Thoracic aorta (tissue), 2 donors: ENCODE data around the gene CIC. TPM values are rescaled to one million over a fixed set of nuclear protein-coding genes. Genes with fewer than 3 reads are reported as not detected.

Source experiments
- ATAC-seq: fragments of 150-250 bp; one replicate; pipeline ENCODE4 v1.8.0; 2017; ENCODE audit warnings: low read depth; ENCODE audit not compliant: insufficient number of reproducible peaks, low FRiP score
- DNase-seq: peaks from one replicate; pipeline ENCODE4 v3.0.0-alpha.2; 2020; ENCODE audit warnings: low spot score
- H3K27ac ChIP-seq, 2 donors: fragments of 200-600 bp; sonication (generic); 1 replicate in 1 of 2; 2 replicates in 1 of 2; pipeline ENCODE4 v1.5.1; 2016; ENCODE audit warnings: mild to moderate bottlenecking in 2 of 2, moderate library complexity in 2 of 2
- H3K27me3 ChIP-seq: fragments of 200-600 bp; sonication (generic); replicated peaks from 2 replicates; pipeline ENCODE4 v1.6.0; 2016; ENCODE audit warnings: mild to moderate bottlenecking; ENCODE audit not compliant: insufficient read depth
- H3K36me3 ChIP-seq: fragments of 200-600 bp; sonication (generic); one replicate; pipeline ENCODE4 v1.5.1; 2016
- H3K4me1 ChIP-seq, 2 donors: fragments of 200-600 bp; sonication (generic); 1 replicate in 1 of 2; 2 replicates in 1 of 2; pipeline versions ENCODE4 v1.5.1 to v1.6.0; 2016; ENCODE audit warnings: low read depth in 2 of 2, mild to moderate bottlenecking in 1 of 2; ENCODE audit not compliant: control insufficient read depth in 1 of 2
- H3K4me3 ChIP-seq: fragments of 200-600 bp; sonication (generic); 2 replicates; pipeline ENCODE4 v1.5.1; 2016; ENCODE audit warnings: mild to moderate bottlenecking
- H3K9me3 ChIP-seq: fragments of 200-600 bp; sonication (generic); 2 replicates; pipeline ENCODE4 v1.5.1; 2016
- total RNA-seq, 2 donors: library from RNA; depleted of rRNA; stranded (reverse); fragments of >200 nt; gene quantifications; one replicate each; pipeline versions ENCODE4 v1.1.0 to v1.2.3, GENCODE V29; 2016
- TF ChIP-seq, protein P1 (sequence below): fragments of 200-600 bp; sonication (generic); IDR thresholded peaks from one replicate; pipeline ENCODE4 v1.5.1; 2019; ENCODE audit warnings: antibody characterized with exemption

Gene CIC
- total RNA-seq, 2 donors from 2014 or later: 57.1 to 112 TPM

DNA sequence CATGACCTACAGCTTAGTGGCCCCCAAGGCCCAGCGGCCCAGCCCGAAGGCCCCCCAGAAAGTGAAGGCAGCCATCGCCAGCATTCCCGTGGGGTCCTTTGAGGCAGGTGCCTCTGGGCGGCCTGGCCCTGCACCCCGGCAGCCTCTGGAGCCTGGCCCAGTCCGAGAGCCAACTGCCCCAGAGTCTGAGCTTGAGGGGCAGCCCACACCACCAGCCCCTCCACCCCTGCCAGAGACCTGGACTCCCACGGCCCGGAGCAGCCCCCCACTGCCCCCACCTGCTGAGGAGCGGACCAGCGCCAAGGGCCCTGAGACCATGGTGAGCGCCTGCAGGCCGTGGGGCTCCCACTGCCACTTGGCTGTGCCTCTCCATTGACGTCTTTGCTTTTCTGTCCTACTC, 23.9 kb downstream of the CIC start:
- DNase-seq (no peak), ATAC-seq (no peak)
- TF ChIP-seq, protein P1, sequence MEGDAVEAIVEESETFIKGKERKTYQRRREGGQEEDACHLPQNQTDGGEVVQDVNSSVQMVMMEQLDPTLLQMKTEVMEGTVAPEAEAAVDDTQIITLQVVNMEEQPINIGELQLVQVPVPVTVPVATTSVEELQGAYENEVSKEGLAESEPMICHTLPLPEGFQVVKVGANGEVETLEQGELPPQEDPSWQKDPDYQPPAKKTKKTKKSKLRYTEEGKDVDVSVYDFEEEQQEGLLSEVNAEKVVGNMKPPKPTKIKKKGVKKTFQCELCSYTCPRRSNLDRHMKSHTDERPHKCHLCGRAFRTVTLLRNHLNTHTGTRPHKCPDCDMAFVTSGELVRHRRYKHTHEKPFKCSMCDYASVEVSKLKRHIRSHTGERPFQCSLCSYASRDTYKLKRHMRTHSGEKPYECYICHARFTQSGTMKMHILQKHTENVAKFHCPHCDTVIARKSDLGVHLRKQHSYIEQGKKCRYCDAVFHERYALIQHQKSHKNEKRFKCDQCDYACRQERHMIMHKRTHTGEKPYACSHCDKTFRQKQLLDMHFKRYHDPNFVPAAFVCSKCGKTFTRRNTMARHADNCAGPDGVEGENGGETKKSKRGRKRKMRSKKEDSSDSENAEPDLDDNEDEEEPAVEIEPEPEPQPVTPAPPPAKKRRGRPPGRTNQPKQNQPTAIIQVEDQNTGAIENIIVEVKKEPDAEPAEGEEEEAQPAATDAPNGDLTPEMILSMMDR: no peak
- Histone ChIP-seq H3K27me3 (no peaks in the 10 kb centered on the region), H3K27ac (no peak overlapping the region), H3K36me3 (peaks cover 63% of the 10 kb centered on the region), H3K4me3 (no peak overlapping the region), H3K9me3 (no peaks in the 10 kb centered on the region), H3K4me1 (no peaks in the 10 kb centered on the region)

DNA sequence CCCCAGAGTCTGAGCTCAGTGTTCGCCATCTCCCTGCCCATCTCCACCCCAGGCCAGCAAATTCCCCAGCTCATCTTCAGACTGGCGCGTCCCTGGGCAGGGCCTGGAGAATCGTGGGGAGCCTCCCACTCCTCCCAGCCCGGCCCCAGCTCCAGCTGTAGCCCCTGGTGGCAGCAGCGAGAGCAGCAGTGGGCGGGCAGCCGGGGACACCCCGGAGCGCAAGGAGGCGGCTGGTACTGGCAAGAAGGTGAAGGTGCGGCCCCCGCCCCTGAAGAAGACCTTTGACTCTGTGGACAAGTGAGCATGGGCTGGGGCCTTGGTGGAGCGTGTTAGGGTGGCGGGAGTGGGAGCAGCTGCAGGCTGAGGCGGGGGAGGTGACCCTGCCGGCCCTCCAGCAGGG, 24.5 kb downstream of the CIC start:
- TF ChIP-seq, protein P1: no peak
- no peak overlapping the region for H3K4me3 ChIP-seq
- no peak for ATAC-seq
- H3K9me3 ChIP-seq: no peaks in the 10 kb centered on the region
- DNase-seq: no peak
- H3K27ac ChIP-seq: no peak overlapping the region
- H3K36me3 ChIP-seq: peaks cover 57% of the 10 kb centered on the region
- no peaks in the 10 kb centered on the region for H3K4me1 ChIP-seq
- H3K27me3 ChIP-seq: no peaks in the 10 kb centered on the region

DNA sequence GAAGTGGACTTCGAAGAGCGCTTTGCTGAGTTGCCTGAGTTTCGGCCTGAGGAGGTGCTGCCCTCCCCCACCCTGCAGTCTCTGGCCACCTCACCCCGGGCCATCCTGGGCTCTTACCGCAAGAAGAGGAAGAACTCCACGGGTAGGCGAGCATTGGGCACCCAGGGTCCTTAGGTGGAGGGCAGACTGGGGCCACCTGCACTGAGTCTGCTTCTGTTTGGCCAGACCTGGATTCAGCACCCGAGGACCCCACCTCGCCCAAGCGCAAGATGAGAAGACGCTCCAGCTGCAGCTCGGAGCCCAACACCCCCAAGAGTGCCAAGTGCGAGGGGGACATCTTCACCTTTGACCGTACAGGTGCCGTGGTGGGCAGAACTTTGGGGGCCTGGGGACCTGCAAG, 24.9 kb downstream of the CIC start:
- Histone ChIP-seq H3K36me3 (peaks cover 55% of the 10 kb centered on the region), H3K4me3 (no peak overlapping the region), H3K4me1 (no peaks in the 10 kb centered on the region), H3K27ac (no peak overlapping the region), H3K9me3 (no peaks in the 10 kb centered on the region), H3K27me3 (no peaks in the 10 kb centered on the region)
- TF ChIP-seq, protein P1: no peak
- no peak for DNase-seq
- ATAC-seq: no peak

DNA sequence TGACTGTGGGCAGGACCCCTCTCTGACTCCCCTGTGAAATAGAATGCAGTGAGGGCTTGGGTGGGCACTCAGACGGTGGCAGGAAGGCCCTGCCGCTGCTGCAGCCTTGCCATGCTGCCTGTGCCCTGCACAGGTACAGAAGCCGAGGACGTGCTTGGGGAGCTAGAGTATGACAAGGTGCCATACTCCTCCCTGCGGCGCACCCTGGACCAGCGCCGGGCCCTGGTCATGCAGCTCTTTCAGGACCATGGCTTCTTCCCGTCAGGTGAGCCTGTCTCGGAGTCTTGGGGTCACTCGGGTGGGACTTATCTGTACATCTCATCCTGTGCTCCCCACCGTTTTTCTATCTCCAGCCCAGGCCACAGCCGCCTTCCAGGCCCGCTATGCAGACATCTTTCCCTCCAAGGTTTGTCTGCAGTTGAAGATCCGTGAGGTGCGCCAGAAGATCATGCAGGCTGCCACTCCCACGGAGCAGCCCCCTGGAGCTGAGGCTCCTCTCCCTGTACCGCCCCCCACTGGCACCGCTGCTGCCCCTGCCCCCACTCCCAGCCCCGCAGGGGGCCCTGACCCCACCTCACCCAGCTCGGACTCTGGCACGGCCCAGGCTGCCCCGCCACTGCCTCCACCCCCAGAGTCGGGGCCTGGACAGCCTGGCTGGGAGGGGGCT, 25.6 kb downstream of the CIC start:
- no peak for DNase-seq
- Histone ChIP-seq H3K27me3 (no peaks in the 10 kb centered on the region), H3K9me3 (no peaks in the 10 kb centered on the region), H3K36me3 (peaks cover 49% of the 10 kb centered on the region), H3K4me1 (no peaks in the 10 kb centered on the region), H3K4me3 (no peak overlapping the region), H3K27ac (no peak overlapping the region)
- ATAC-seq: no peak
- TF ChIP-seq, protein P1: no peak

DNA sequence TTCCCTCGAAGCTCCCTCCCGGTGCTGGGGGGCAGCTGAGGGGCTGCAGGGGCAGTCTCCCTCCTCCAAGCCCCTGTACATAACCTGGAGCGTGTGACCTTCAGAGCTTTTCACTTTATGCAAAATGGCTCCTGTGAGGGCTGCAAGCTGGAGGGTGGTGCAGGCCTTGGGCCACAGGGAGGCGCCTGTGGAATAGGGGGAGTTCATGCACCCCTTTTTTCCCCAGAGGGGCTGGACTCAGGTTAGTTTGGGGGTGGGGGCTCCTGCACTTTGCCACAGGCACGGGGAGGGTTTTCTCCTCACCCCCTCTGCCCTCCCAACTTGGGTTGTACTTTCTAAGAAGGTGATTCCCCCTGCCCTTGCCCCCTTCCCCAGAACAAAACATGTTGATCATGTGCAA, 26.3 kb downstream of the CIC start:
- H3K27me3 ChIP-seq: no peaks in the 10 kb centered on the region
- H3K9me3 ChIP-seq: no peaks in the 10 kb centered on the region
- no peak for ATAC-seq
- no peak for DNase-seq
- H3K27ac ChIP-seq: no peak overlapping the region
- H3K4me3 ChIP-seq: no peak overlapping the region
- no peaks in the 10 kb centered on the region for H3K4me1 ChIP-seq
- H3K36me3 ChIP-seq: peaks cover 41% of the 10 kb centered on the region
- TF ChIP-seq, protein P1: no peak
